Activated CD4-positive, CD25-positive, alpha-beta regulatory T cell treated with anti-CD3 and anti-CD28 coated beads, Interleukin-2, amount 50 U/mL, for 16 hours (primary cell): Measurements from ENCODE around the gene WDR75.
"Not testable (repeated sequence)": the region's sequence is repeated elsewhere in the genome, so short reads cannot be mapped to it uniquely, and the experiment has no call there.

ENCODE experiments used
- DNase-seq: peaks from one replicate; pipeline ENCODE4 v3.0.0-alpha.2; 2020; ENCODE audit warnings: low read depth, low spot score

The WDR75 gene

GRCh38 chr2:189440947-189441708 is at the start of gene WDR75:
Gene WDR75, plus strand, starts transcription at chr2:189441474. Its CDS starts 19 bp downstream, at chr2:189441493.
- peak; percentile 89 for DNase-seq

GRCh38 chr2:189393440-189394111 is 47.7 kb upstream of the WDR75 start:
- no peak for DNase-seq

- no peak for DNase-seq
Observed at GRCh38 chr2:189394525-189394924, 46.7 kb upstream of the WDR75 start.

- DNase-seq, result no peak
Observed at GRCh38 chr2:189402932-189403331, 38.3 kb upstream of the WDR75 start.

GRCh38 chr2:189406586-189407233 is 34.6 kb upstream of the WDR75 start:
- DNase-seq, result no peak

GRCh38 chr2:189407281-189408209 is 33.7 kb upstream of the WDR75 start:
- DNase-seq, result no peak

GRCh38 chr2:189408294-189408693 is 33.0 kb upstream of the WDR75 start:
- no peak for DNase-seq

GRCh38 chr2:189409131-189409530 is 32.1 kb upstream of the WDR75 start:
- no peak for DNase-seq

- DNase-seq, result no peak
Observed at GRCh38 chr2:189409647-189410046, 31.6 kb upstream of the WDR75 start.

GRCh38 chr2:189411860-189412259 is 29.4 kb upstream of the WDR75 start:
- DNase-seq, result no peak

GRCh38 chr2:189412330-189412953 is 28.8 kb upstream of the WDR75 start:
- peak; percentile 8 for DNase-seq

- DNase-seq, result no peak
Observed at GRCh38 chr2:189413249-189413648, 28.0 kb upstream of the WDR75 start.

- DNase-seq, result no peak
Observed at GRCh38 chr2:189421644-189422043, 19.6 kb upstream of the WDR75 start.

GRCh38 chr2:189424961-189425360 is 16.3 kb upstream of the WDR75 start:
- DNase-seq, result no peak

GRCh38 chr2:189425676-189426075 is 15.6 kb upstream of the WDR75 start:
- DNase-seq, result no peak

GRCh38 chr2:189426886-189427285 is 14.4 kb upstream of the WDR75 start:
- DNase-seq, result no peak

- DNase-seq, result no peak
Observed at GRCh38 chr2:189427872-189428271, 13.4 kb upstream of the WDR75 start.

GRCh38 chr2:189430448-189430847 is 10.8 kb upstream of the WDR75 start:
- not testable (repeated sequence) for DNase-seq

GRCh38 chr2:189435803-189436202 is 5.5 kb upstream of the WDR75 start:
- DNase-seq, result not testable (repeated sequence)

- DNase-seq, result no peak
Observed at GRCh38 chr2:189437926-189438325, 3.3 kb upstream of the WDR75 start.

- no peak for DNase-seq
Observed at GRCh38 chr2:189439342-189439741, 1.9 kb upstream of the WDR75 start.
